Esophagus squamous epithelium (tissue), 5 donors: ENCODE measurements around the gene STK35. TPM values are rescaled to one million over a fixed set of nuclear protein-coding genes. Genes with fewer than 3 reads are reported as not detected.

Source experiments
- DNase-seq: peaks from one replicate; lab custom pipeline; 2025; lab: John Stamatoyannopoulos, UW
- H3K27ac ChIP-seq, 4 donors: fragments of 200-600 bp; sonication (generic); one replicate each; pipeline ENCODE4 v1.5.1; 2016 to 2019; ENCODE audit warnings: mild to moderate bottlenecking in 1 of 4
- H3K27me3 ChIP-seq, 4 donors: fragments of 200-600 bp; sonication (generic); 1 replicate in 3 of 4; 2 replicates in 1 of 4; pipeline versions ENCODE4 v1.5.1 to v1.6.0; 2017 to 2021; ENCODE audit warnings: antibody characterized with exemption in 1 of 4
- H3K36me3 ChIP-seq, 3 donors: fragments of 200-600 bp; sonication (generic); one replicate each; pipeline ENCODE4 v1.5.1; 2016 to 2019
- H3K4me1 ChIP-seq, 3 donors: fragments of 200-600 bp; sonication (generic); one replicate each; pipeline ENCODE4 v1.5.1; 2017 to 2019
- H3K4me3 ChIP-seq, 4 donors: fragments of 200-600 bp; sonication (generic); 1 replicate in 3 of 4; 2 replicates in 1 of 4; pipeline ENCODE4 v1.5.1; 2016 to 2019; ENCODE audit warnings: mild to moderate bottlenecking in 2 of 4, moderate library complexity in 1 of 4
- H3K9me3 ChIP-seq, 3 donors: fragments of 200-600 bp; sonication (generic); one replicate each; pipeline ENCODE4 v1.5.1; 2016 to 2019
- POLR2A ChIP-seq, 4 donors: fragments of 450-650 bp; IDR thresholded peaks; one replicate each; pipeline ENCODE4 v1.6.1; 2017; ENCODE audit warnings: antibody characterized with exemption in 4 of 4, mild to moderate bottlenecking in 4 of 4, moderate library complexity in 3 of 4
- WGBS, 2 donors: methylation state at CpG; one replicate each; pipeline ENCODE4 v1.1.5; 2018; 5-methylcytosine and 5-hydroxymethylcytosine counted together
- intact Hi-C: fragments of 100-400 bp; cut with DNase I; formaldehyde crosslinking; loops from one replicate; pipeline ENCODE4 v1.15.0; 2022
- total RNA-seq, 4 donors: library from RNA; depleted of rRNA; stranded (reverse); fragments of >200 nt; gene quantifications; one replicate each; pipeline ENCODE4 v1.1.0, GENCODE V29; 2016
- TF ChIP-seq, protein P1 (sequence below), 6 experiments: fragments of 450-650 bp in 4 of 6; fragments of 200-600 bp in 2 of 6; sonication (generic) in 2 of 6; IDR thresholded peaks; one replicate each; pipeline ENCODE4 v1.5.1; 2016 to 2019; ENCODE audit warnings: antibody characterized with exemption in 6 of 6, mild to moderate bottlenecking in 4 of 6, moderate library complexity in 4 of 6
- donor health status: DM: yes; HTN: yes; CAD: no.

STK35 gene
- total RNA-seq, 4 donors from 2014 or later, result 20.8 to 31.1 (median 26.1) TPM

DNA sequence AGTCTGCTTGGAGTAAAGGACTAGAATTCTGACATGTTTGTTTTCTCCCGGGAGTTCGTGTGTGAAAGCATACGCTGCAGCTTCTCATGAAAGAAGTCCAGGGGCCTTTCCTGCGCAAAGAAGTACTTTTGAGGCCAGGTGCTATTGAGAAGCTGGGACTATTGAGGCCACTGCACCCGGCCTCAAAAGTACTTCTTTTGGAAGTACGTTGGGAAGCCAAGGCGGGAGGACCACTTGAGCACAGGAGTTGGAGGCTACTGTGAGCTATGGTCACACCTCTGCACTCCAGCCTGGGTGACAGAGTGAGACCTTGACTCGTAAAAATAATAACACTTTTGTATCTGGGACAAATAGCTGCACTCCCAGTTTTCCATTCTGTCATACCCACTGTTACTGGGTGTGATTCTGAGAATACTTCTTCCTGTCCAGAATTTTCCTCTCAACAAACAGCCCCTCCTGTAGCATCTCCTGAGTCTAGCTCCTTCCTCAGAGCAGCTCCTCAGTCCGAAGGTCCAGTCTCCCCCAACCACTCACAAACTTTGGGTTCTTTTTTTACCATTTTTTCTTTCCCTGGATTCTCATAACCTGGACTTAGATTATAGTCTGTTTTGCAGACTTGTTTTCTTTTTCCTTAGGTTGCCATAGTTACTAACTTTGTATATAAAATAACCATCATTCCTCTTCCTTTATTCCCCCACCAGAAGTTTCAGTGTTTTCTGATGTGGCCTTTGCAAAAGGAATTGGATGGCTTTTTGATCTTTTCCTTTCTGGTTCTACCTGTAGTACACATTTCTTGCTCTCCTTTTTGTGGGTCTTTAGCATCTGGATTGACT lies 12.7 kb downstream of the STK35 start:
- Histone ChIP-seq H3K4me3 (no peak overlapping the region), H3K27ac (peak overlapping the region in 2 of 4 donors; percentile 36 to 64), H3K9me3 (no peaks in the 10 kb centered on the region), H3K36me3 (peaks cover 0 to 63% (median 9%) of the 10 kb centered on the region in 3 donors), H3K4me1 (peaks cover 15 to 90% (median 47%) of the 10 kb centered on the region in 3 donors), H3K27me3 (no peaks in the 10 kb centered on the region)
- WGBS, 2 donors, result 79 to 80% methylated on average over 7 to 9 of the region's 9 CpGs
- no peak for TF ChIP-seq POLR2A (IDR thresholded peaks at IDR 0.05)
- TF ChIP-seq, protein P1, sequence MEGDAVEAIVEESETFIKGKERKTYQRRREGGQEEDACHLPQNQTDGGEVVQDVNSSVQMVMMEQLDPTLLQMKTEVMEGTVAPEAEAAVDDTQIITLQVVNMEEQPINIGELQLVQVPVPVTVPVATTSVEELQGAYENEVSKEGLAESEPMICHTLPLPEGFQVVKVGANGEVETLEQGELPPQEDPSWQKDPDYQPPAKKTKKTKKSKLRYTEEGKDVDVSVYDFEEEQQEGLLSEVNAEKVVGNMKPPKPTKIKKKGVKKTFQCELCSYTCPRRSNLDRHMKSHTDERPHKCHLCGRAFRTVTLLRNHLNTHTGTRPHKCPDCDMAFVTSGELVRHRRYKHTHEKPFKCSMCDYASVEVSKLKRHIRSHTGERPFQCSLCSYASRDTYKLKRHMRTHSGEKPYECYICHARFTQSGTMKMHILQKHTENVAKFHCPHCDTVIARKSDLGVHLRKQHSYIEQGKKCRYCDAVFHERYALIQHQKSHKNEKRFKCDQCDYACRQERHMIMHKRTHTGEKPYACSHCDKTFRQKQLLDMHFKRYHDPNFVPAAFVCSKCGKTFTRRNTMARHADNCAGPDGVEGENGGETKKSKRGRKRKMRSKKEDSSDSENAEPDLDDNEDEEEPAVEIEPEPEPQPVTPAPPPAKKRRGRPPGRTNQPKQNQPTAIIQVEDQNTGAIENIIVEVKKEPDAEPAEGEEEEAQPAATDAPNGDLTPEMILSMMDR (IDR thresholded peaks at IDR 0.05), result no peak
- intact Hi-C loops, result no loop called here
- no peak for DNase-seq

DNA sequence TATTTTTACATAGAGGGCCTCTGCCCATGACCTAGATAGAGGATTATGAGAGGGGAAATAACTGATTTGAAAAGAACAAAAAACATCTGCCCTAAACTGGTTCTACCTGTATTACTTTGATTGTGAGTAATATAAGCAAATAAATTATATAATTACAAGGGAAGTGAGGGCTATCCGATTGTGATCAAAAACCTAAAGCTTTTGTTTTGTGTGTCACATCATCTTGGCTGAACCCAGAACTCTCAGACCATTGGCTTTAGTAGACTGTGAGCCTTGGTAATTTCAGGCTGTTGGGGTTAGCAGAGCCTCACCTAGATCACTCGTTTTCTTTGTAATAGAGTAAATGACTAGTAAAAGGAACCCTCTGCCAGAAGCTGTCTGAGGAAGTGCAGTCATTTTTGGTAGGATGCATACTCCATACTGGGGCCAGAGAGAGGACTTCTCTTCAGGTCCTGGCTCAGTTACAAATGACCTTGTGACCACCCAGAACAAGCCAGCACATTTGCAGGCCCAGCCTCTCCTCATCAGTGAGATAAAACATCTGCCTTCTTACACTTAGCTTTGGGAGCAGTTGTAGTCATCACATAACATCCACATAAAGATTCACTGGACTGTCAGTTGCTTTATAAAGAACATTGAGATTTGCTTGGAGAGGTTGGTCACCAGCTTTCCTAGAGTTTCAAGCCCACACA lies 13.5 kb downstream of the STK35 start:
- intact Hi-C loops, result no loop called here
- DNase-seq, result no peak
- TF ChIP-seq, protein P1 (IDR thresholded peaks at IDR 0.05), result no peak
- no peak for TF ChIP-seq POLR2A (IDR thresholded peaks at IDR 0.05)
- Histone ChIP-seq H3K36me3 (peaks cover 0 to 71% (median 9%) of the 10 kb centered on the region in 3 donors), H3K4me3 (no peak overlapping the region), H3K4me1 (peaks cover 13 to 90% (median 39%) of the 10 kb centered on the region in 3 donors), H3K27ac (peak overlapping the region in 3 of 4 donors; percentile 36 to 64 (median 44)), H3K9me3 (no peaks in the 10 kb centered on the region), H3K27me3 (no peaks in the 10 kb centered on the region)
- 20 to 24% methylated on average over 2 of the region's 2 CpGs for WGBS, 2 donors

DNA sequence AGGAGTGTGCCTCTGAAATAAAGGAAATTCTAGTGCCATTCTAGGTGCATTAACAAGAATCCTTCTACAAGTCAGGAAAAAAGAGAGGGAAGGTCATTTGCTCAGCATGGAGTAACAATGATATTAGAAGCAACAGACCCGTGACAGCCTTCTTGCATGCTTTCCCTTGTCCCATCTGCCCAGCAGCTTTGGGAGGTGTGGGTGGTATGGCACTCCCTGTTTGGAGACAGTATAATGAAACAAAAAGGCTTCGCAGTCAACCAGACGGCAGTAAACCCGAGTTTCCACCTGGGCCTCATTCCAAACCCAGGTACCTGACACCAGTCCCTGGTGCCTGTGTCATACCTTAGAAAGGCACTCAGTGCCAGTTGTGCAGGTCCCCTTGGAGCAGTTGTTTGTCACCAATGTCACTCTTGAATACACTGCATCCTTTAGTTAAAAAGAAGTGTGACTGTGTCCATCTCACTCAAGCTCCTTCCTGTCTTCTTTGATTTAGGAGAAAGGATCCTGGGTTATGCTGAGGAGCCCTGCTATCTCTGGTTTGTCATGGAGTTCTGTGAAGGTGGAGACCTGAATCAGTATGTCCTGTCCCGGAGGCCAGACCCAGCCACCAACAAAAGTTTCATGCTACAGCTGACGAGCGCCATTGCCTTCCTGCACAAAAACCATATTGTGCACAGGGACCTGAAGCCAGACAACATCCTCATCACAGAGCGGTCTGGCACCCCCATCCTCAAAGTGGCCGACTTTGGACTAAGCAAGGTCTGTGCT lies 14.7 kb downstream of the STK35 start:
- intact Hi-C loops, result no loop called here
- no peak overlapping the region for H3K4me3 ChIP-seq
- H3K9me3 ChIP-seq, result no peaks in the 10 kb centered on the region
- DNase-seq, result no peak
- no peaks in the 10 kb centered on the region for H3K27me3 ChIP-seq
- no peak for TF ChIP-seq POLR2A (IDR thresholded peaks at IDR 0.05)
- TF ChIP-seq, protein P1 (IDR thresholded peaks at IDR 0.05), result no peak
- peak overlapping the region in 2 of 4 donors; percentile 36 to 64 for H3K27ac ChIP-seq
- peaks cover 0 to 73% (median 9%) of the 10 kb centered on the region in 3 donors for H3K36me3 ChIP-seq
- H3K4me1 ChIP-seq, result peaks cover 13 to 90% (median 32%) of the 10 kb centered on the region in 3 donors
- 80 to 81% methylated on average over 4 to 6 of the region's 9 CpGs for WGBS, 2 donors

DNA sequence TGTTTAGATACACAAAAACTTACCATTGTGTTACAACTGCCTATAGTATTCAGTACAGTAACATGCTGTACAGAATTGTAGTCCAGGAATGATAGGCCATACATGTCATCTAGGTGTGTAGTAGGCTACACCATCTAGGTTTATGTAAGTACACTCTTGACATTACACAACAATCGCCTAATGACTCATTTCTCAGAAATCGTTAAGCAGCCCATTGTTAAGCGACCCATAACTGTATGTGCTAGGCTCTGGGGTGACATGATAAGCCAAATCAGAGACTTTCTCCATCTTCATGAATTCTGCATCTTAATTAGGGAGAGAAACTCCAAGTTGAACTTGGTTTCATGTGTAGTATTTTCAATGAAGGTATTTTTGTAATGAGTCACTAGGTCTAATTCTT lies 17.2 kb downstream of the STK35 start:
- DNase-seq, result no peak
- TF ChIP-seq POLR2A (IDR thresholded peaks at IDR 0.05), result no peak
- TF ChIP-seq, protein P1 (IDR thresholded peaks at IDR 0.05), result no peak
- intact Hi-C loops, result no loop called here
- H3K36me3 ChIP-seq, result peaks cover 0 to 51% (median 9%) of the 10 kb centered on the region in 3 donors
- no peaks in the 10 kb centered on the region for H3K9me3 ChIP-seq
- no peak overlapping the region for H3K27ac ChIP-seq
- peaks cover 13 to 89% (median 41%) of the 10 kb centered on the region in 3 donors for H3K4me1 ChIP-seq
- WGBS, 2 donors, result 18 to 50% methylated on average over 3 of the region's 3 CpGs
- H3K4me3 ChIP-seq, result no peak overlapping the region
- H3K27me3 ChIP-seq, result no peaks in the 10 kb centered on the region
